HEK293 (cell line): ENCODE measurements around the gene MCM6.
A peak's percentile ranks its signal among the peaks of the same experiment; 100 is the strongest.

Experiments used
- CTCF ChIA-PET: fragments of 350-600 bp; formaldehyde crosslinking; extraction: SDS; loops from one replicate; lab custom pipeline; 2021; ENCODE audit warnings: antibody characterized with exemption; lab: Yijun Ruan, JAX
- POLR2A ChIA-PET: fragments of 300-600 bp; formaldehyde crosslinking; extraction: SDS; loops from one replicate; lab custom pipeline; 2020; ENCODE audit warnings: antibody characterized with exemption, inconsistent platforms; lab: Yijun Ruan, JAX
- H3K27ac ChIP-seq: fragments of 200-500 bp; sonication (Bioruptor generic); 2 replicates; pipeline ENCODE4 v1.5.1; 2014; ENCODE audit warnings: low read depth, low read length, control low read depth, inconsistent platforms; ENCODE audit errors: extremely low read depth
- H3K36me3 ChIP-seq, 2 experiments: fragments of 200-500 bp in 1 of 2; sonication (Bioruptor generic) in 1 of 2; 1 replicate in 1 of 2; 2 replicates in 1 of 2; pipeline ENCODE4 v1.5.1; 2014 to 2017; ENCODE audit warnings: inconsistent platforms in 2 of 2, low read length in 2 of 2; ENCODE audit not compliant: control insufficient read depth in 2 of 2, insufficient read depth in 1 of 2
- H3K4me1 ChIP-seq: fragments of 200-500 bp; sonication (Bioruptor generic); 2 replicates; pipeline ENCODE4 v1.5.1; 2014; ENCODE audit warnings: mild to moderate bottlenecking, low read length, inconsistent platforms; ENCODE audit not compliant: control insufficient read depth, insufficient read depth
- H3K4me3 ChIP-seq: 2 replicates; pipeline ENCODE4 v1.5.1; 2011; ENCODE audit warnings: low read depth, mild to moderate bottlenecking, control low read depth, low read length, moderate library complexity
- H3K9me3 ChIP-seq: fragments of 200-500 bp; sonication (Bioruptor generic); 2 replicates; pipeline ENCODE4 v1.5.1; 2014; ENCODE audit warnings: low read depth, low read length, inconsistent platforms; ENCODE audit not compliant: control insufficient read depth, insufficient read depth
- FEZF1 ChIP-seq: fragments of 450-650 bp; formaldehyde crosslinking; IDR thresholded peaks from 2 replicates; pipeline ENCODE4 v1.5.1; 2016; ENCODE audit warnings: missing biosample characterization, missing genetic modification characterization
- GFI1B ChIP-seq: fragments of 450-650 bp; formaldehyde crosslinking; IDR thresholded peaks from 2 replicates; pipeline ENCODE4 v1.5.1; 2016; ENCODE audit warnings: missing biosample characterization, missing genetic modification characterization
- KLF10 ChIP-seq: fragments of 450-650 bp; IDR thresholded peaks from 2 replicates; pipeline ENCODE4 v1.5.1; 2018; ENCODE audit warnings: missing biosample characterization, mild to moderate bottlenecking, missing genetic modification characterization
- MZF1 ChIP-seq: fragments of 450-650 bp; formaldehyde crosslinking; IDR thresholded peaks from 2 replicates; pipeline ENCODE4 v1.5.1; 2017; ENCODE audit warnings: missing biosample characterization, missing genetic modification characterization, borderline replicate concordance
- SP3 ChIP-seq: fragments of 450-650 bp; formaldehyde crosslinking; IDR thresholded peaks from 2 replicates; pipeline ENCODE4 v1.5.1; 2016; ENCODE audit warnings: missing biosample characterization, missing genetic modification characterization
- ZBTB8A ChIP-seq: fragments of 450-650 bp; formaldehyde crosslinking; IDR thresholded peaks from 2 replicates; pipeline ENCODE4 v1.5.1; 2016; ENCODE audit warnings: missing biosample characterization, missing genetic modification characterization
- ZNF423 ChIP-seq: fragments of 450-650 bp; formaldehyde crosslinking; IDR thresholded peaks from 2 replicates; pipeline ENCODE4 v1.5.1; 2016; ENCODE audit warnings: missing biosample characterization, missing genetic modification characterization
- ZNF426 ChIP-seq: fragments of 450-650 bp; formaldehyde crosslinking; IDR thresholded peaks from 2 replicates; pipeline ENCODE4 v1.5.1; 2017; ENCODE audit warnings: missing biosample characterization, missing genetic modification characterization, mild to moderate bottlenecking, inconsistent platforms, moderate library complexity
- ZNF548 ChIP-seq: fragments of 450-650 bp; formaldehyde crosslinking; IDR thresholded peaks from 2 replicates; pipeline ENCODE4 v1.5.1; 2016; ENCODE audit warnings: missing biosample characterization, missing genetic modification characterization
- ZNF654 ChIP-seq: fragments of 450-650 bp; formaldehyde crosslinking; IDR thresholded peaks from 2 replicates; pipeline ENCODE4 v1.5.1; 2016; ENCODE audit warnings: low read depth, missing biosample characterization, missing genetic modification characterization
- ZNF677 ChIP-seq: fragments of 450-650 bp; IDR thresholded peaks from 2 replicates; pipeline ENCODE4 v1.5.0; 2018; ENCODE audit warnings: missing biosample characterization, mild to moderate bottlenecking, missing genetic modification characterization, moderate library complexity
- ZNF701 ChIP-seq: fragments of 450-650 bp; formaldehyde crosslinking; IDR thresholded peaks from 2 replicates; pipeline ENCODE4 v1.5.1; 2016; ENCODE audit warnings: missing biosample characterization, missing genetic modification characterization
- TF ChIP-seq, protein P1 (sequence below): fragments of 450-650 bp; formaldehyde crosslinking; IDR thresholded peaks from 2 replicates; pipeline ENCODE4 v1.5.1; 2016; ENCODE audit warnings: missing biosample characterization, missing genetic modification characterization
- TF ChIP-seq, protein P2 (sequence below): fragments of 450-650 bp; formaldehyde crosslinking; IDR thresholded peaks from 2 replicates; pipeline ENCODE4 v1.5.1; 2016; ENCODE audit warnings: missing biosample characterization, missing genetic modification characterization
- TF ChIP-seq, protein P3 (sequence below): fragments of 450-650 bp; formaldehyde crosslinking; IDR thresholded peaks from 2 replicates; pipeline ENCODE4 v1.5.1; 2017; ENCODE audit warnings: missing biosample characterization, missing genetic modification characterization
- TF ChIP-seq, protein P4 (sequence below): fragments of 450-650 bp; formaldehyde crosslinking; IDR thresholded peaks from 2 replicates; pipeline ENCODE4 v1.5.1; 2017; ENCODE audit warnings: missing biosample characterization, mild to moderate bottlenecking, missing genetic modification characterization, moderate library complexity

Gene MCM6

DNA sequence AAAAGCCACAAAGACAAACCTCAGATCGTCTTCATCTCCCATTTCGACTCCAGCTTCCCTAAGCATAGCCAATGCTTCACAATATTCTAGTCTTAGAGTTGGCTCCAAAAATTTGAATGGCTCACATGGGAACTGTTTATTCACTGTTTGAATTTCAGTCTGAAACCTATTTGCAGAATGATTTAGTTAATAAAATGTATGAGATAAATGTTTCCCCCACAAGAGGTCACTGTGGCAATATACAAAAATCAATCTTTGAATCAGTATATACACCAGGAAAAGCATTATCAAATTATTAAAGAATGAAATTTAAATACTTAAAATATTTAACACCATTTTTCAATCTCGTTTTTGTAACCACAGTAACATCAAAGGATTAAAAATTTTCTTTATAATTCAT is 40.0 kb upstream of the MCM6 start:
- Histone ChIP-seq H3K27ac (no peak overlapping the region), H3K4me3 (no peak overlapping the region), H3K36me3 (peaks cover 34% of the 10 kb centered on the region in 2 experiments), H3K4me1 (no peaks in the 10 kb centered on the region), H3K9me3 (no peaks in the 10 kb centered on the region)
- no peak for TF ChIP-seq ZNF426 (tag by site-specific recombination)
- peak; percentile 41 for TF ChIP-seq ZNF654
- TF ChIP-seq, protein P1, sequence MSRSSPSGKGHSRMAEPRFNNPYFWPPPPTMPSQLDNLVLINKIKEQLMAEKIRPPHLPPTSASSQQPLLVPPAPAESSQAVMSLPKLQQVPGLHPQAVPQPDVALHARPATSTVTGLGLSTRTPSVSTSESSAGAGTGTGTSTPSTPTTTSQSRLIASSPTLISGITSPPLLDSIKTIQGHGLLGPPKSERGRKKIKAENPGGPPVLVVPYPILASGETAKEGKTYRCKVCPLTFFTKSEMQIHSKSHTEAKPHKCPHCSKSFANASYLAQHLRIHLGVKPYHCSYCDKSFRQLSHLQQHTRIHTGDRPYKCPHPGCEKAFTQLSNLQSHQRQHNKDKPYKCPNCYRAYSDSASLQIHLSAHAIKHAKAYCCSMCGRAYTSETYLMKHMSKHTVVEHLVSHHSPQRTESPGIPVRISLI (tag by site-specific recombination) = no peak
- ChIA-PET POLR2A (no interaction called here), CTCF (interaction anchor here (0.5 to 2.6 kb wide), 8 partner anchors 8 to 1922 kb away, joined by 3 to 13 read pairs (median 4); no protein-coding TSS in a partner anchor)

DNA sequence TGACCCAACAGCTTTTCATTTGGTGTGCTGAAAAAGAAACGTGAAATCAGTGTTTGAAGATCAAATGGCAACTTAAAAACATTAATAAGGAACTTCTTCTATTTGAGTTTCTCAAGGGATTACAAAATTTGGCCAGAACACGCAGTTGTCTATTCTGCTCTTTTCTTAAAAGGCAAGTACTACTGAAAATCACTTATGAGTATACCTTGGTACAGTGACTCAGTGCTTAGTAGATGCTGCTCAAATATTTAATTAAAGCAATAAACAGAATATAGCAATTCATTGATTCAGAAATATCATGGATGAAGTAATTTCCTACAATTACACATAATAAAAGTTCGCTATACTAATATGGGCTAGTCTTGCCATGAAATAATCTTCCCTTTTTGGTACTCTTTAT is 38.2 kb upstream of the MCM6 start:
- Histone ChIP-seq H3K36me3 (peaks cover 42 to 49% of the 10 kb centered on the region in 2 experiments), H3K27ac (no peak overlapping the region), H3K4me1 (no peaks in the 10 kb centered on the region), H3K4me3 (no peak overlapping the region), H3K9me3 (no peaks in the 10 kb centered on the region)
- ChIA-PET POLR2A (no interaction called here), CTCF (interaction anchor here (0.6 to 2.4 kb wide), 31 partner anchors 8 to 1919 kb away, joined by 3 to 65 read pairs (median 4); no protein-coding TSS in a partner anchor)
- TF ChIP-seq KLF10 (tag by site-specific recombination) = no peak
- no peak for TF ChIP-seq ZNF701 (tag by site-specific recombination)
- TF ChIP-seq ZNF677 = no peak
- TF ChIP-seq MZF1 = no peak
- TF ChIP-seq, protein P2, sequence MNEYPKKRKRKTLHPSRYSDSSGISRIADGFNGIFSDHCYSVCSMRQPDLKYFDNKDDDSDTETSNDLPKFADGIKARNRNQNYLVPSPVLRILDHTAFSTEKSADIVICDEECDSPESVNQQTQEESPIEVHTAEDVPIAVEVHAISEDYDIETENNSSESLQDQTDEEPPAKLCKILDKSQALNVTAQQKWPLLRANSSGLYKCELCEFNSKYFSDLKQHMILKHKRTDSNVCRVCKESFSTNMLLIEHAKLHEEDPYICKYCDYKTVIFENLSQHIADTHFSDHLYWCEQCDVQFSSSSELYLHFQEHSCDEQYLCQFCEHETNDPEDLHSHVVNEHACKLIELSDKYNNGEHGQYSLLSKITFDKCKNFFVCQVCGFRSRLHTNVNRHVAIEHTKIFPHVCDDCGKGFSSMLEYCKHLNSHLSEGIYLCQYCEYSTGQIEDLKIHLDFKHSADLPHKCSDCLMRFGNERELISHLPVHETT (tag by site-specific recombination) = no peak
- TF ChIP-seq ZNF548 (tag by site-specific recombination) = no peak
- no peak for TF ChIP-seq ZBTB8A (tag by site-specific recombination)
- TF ChIP-seq, protein P3, sequence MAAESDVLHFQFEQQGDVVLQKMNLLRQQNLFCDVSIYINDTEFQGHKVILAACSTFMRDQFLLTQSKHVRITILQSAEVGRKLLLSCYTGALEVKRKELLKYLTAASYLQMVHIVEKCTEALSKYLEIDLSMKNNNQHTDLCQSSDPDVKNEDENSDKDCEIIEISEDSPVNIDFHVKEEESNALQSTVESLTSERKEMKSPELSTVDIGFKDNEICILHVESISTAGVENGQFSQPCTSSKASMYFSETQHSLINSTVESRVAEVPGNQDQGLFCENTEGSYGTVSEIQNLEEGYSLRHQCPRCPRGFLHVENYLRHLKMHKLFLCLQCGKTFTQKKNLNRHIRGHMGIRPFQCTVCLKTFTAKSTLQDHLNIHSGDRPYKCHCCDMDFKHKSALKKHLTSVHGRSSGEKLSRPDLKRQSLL (tag by site-specific recombination) = no peak
- TF ChIP-seq FEZF1 (tag by site-specific recombination) = no peak
- TF ChIP-seq ZNF423 (tag by site-specific recombination) = no peak
- TF ChIP-seq SP3 (tag by site-specific recombination) = no peak
- TF ChIP-seq, protein P4, sequence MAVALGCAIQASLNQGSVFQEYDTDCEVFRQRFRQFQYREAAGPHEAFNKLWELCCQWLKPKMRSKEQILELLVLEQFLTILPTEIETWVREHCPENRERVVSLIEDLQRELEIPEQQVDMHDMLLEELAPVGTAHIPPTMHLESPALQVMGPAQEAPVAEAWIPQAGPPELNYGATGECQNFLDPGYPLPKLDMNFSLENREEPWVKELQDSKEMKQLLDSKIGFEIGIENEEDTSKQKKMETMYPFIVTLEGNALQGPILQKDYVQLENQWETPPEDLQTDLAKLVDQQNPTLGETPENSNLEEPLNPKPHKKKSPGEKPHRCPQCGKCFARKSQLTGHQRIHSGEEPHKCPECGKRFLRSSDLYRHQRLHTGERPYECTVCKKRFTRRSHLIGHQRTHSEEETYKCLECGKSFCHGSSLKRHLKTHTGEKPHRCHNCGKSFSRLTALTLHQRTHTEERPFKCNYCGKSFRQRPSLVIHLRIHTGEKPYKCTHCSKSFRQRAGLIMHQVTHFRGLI (tag by site-specific recombination) = no peak

DNA sequence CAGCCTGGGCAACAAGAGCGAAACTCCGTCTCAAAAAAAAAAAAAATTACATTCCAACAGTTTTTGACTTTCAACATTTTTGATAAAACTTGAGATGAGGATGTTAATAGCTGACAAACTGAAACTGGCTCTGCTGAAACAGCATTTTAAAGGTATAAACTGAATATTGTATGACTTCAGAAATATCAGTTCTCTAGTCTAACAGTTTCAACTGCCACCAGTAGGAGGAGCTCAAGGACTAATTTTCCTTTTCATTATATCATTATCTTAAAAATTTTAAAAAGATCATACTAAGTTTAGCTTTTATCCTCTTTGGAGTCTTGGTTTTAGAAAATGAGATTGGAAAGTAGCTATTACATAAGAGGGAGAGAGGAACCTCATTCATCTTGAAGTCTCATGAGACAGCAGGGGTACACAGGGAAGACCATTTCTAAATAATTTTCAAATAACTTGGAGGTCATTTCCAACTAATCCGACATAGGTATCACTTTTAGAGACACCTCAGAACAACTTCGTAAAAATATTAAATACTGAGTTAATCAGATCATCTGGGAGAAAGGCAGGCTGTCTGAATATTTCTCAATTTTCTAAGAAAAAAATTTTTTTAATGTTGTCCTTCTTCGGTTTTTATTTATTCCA is 37.6 kb upstream of the MCM6 start:
- ChIA-PET POLR2A (interaction anchor here (0.7 kb wide), 1 partner anchor 470 kb away, joined by 4 read pairs; no protein-coding TSS in a partner anchor), CTCF (interaction anchor here (0.6 to 2.4 kb wide), 50 partner anchors 9 to 1926 kb away, joined by 3 to 65 read pairs (median 4); no protein-coding TSS in a partner anchor)
- TF ChIP-seq GFI1B = no peak
- peak; percentile 49 for TF ChIP-seq ZNF654
- no peak overlapping the region for H3K27ac ChIP-seq
- no peaks in the 10 kb centered on the region for H3K9me3 ChIP-seq
- no peak overlapping the region for H3K4me3 ChIP-seq
- H3K4me1 ChIP-seq = no peaks in the 10 kb centered on the region
- peaks cover 47 to 49% of the 10 kb centered on the region in 2 experiments for H3K36me3 ChIP-seq
